HG03060 (cell line): ENCODE data around the gene FALEC.
"Not testable (repeated sequence)": the region's sequence is repeated elsewhere in the genome, so short reads cannot be mapped to it uniquely, and the experiment has no call there.

Experiments used
- ATAC-seq: cut with Tn5 transposase; IDR thresholded peaks from one replicate; pipeline ENCODE4 v1.9.1; 2021; ENCODE audit warnings: low read depth, moderate number of reproducible peaks; ENCODE audit not compliant: unreplicated experiment

Gene FALEC

DNA sequence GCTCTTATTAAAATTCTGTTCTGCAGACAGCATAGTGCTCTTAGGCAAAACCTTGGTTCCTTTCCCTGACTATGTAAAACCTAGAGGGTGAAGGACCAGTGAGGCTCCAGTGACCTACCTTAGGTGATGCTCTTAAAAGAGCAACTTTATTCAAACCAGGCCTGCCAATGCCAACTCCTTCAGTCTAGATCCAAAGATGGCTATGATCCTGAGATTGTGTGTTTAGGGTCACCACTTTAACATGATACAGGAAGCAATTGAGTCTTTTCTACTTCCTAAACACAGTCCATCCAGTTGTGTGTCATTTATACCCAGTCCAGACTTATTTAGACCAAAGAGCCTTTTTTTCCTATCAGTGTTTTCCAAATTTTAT lies 53.0 kb downstream of the FALEC start:
- no peak for ATAC-seq

- ATAC-seq, result no peak
Measured at GRCh38 chr1:150572918-150573647, 57.5 kb downstream of the FALEC start.

- ATAC-seq, result not testable (repeated sequence)
Measured at GRCh38 chr1:150573648-150574071, 58.1 kb downstream of the FALEC start.

GRCh38 chr1:150574260-150575071 lies 58.9 kb downstream of the FALEC start:
- no peak for ATAC-seq

DNA sequence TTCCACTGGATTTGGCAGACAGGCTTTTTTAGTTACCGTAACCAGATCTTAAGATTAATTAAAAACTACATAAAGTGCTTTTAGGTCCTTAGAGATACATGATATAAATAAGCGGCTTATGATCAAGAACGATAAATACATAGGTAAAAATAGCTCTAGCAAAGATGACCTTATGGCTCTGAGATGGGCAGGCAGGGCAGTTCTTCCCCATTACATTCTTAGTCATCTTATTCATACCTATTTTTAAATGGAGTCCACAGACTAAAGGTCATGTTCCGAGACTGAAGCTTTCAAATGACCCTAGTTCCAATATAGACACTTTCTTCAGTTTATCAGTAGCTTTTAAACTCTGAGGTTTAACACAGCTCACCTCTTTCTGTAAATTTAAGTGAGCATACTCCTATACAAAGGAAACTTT lies 59.5 kb downstream of the FALEC start:
- ATAC-seq, result no peak

DNA sequence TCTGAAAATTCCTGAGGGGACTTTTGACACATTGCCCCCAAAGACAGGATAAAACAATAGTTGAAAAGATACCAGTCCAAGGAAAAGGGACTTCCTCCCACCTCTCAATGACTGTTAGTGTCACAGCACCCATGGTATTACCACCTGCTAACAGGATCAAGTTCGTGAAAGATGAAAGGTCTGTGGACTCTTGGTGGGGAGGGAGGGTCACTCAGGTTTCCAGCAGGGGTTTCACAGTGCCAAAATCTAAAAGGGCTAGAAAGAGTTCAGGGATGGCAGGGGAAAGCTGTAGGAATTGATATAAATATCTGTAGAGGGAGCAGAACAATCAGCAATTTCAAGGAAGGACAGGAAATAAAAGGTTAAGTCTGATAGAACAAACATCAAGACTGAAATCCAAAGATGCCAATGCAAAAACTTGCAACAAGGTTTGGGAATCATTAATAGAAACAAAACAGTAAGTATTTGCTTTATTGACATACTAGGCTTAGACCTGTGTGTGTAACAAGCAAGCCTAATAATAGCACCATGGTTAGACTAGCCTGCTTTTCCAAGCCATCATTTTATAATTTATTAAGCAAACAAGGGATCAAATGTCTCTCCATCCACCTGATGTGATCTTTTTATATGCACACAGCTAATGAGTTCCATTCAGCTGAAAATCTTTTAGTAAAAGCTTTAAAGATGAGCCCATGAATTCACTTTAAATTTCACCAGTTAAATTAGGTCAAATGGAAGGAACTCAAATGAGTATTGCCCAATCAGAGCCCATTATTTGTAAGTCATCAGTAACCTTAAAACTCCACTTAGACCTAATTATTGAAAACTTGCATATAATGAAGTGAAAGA lies 60.2 kb downstream of the FALEC start:
- no peak for ATAC-seq

GRCh38 chr1:150576367-150576711 lies 60.8 kb downstream of the FALEC start:
- ATAC-seq, result no peak

DNA sequence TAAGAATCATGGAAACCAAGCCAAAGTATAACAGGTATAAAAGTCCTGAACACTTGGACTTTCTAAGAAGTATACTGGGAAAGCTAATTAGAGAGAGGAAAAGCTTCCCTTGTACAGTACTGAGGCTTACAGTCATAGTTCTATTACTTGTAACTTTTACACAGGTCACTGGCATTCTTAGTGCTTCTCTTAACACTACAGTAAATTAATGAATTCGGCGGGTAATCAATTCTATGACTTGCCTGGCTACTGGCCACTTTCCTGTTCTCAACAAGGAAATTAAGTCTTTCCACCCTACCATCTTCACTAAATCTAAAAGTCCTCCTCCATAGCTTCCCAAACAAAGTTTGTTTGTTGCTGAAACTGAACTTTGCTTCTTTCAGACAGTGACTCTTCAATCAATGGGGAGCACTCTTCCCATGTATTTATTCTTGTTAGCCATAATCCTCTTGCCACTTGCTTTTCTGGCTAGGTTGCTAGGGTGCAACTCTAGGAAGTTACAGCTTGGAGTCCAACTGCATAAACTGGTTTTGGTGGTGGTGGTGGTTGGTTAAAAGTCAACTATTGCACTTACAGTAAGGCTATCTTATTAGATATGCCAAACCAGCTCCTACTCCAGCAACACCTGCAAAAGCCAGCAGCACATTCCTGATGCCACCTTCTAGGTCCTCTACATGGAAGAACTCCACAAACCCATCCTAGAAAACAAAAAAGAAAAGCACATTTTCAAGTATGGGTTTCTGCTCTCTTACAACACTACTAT lies 61.4 kb downstream of the FALEC start:
- no peak for ATAC-seq

DNA sequence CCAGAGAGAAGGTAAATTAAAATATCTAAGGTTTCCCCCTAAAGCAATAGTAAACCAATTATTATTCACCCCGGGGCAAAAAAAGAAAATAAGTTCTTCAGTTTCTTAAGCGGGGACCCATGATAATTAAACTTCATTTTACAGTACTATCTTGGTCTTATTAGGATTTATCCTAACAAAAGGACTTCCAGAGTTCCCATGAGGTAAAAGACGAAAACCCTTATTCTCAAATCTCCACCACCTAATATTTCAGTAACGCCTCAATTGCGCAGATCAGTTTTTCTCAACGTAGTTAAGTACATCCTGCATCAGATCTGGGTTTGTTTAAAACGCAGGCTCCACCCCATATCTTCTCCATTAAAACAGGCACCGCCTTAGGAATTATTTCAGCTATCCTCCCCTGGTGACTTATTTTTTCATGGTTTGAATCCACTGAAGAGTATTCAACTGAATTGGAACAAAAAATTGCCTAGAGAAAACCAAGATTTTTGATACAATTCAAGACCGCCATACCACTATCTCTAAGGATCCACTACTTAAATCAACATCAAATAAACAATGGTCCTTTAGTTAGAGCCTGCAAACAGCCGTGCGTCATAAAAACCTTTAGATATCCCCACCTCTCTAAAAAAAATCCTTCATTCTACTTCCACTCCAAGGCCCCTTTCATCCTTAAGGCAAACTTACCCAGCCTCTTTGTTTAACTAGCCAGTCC lies 62.2 kb downstream of the FALEC start:
- no peak for ATAC-seq

GRCh38 chr1:150578272-150579109 lies 62.9 kb downstream of the FALEC start:
- ATAC-seq, result no peak

- ATAC-seq, result peak; percentile 82
Measured at GRCh38 chr1:150579110-150579944, 63.8 kb downstream of the FALEC start, which contains the start of gene MCL1. Gene MCL1, minus strand, starts transcription at chr1:150579610. Its CDS starts 80 bp downstream, at chr1:150579530.

DNA sequence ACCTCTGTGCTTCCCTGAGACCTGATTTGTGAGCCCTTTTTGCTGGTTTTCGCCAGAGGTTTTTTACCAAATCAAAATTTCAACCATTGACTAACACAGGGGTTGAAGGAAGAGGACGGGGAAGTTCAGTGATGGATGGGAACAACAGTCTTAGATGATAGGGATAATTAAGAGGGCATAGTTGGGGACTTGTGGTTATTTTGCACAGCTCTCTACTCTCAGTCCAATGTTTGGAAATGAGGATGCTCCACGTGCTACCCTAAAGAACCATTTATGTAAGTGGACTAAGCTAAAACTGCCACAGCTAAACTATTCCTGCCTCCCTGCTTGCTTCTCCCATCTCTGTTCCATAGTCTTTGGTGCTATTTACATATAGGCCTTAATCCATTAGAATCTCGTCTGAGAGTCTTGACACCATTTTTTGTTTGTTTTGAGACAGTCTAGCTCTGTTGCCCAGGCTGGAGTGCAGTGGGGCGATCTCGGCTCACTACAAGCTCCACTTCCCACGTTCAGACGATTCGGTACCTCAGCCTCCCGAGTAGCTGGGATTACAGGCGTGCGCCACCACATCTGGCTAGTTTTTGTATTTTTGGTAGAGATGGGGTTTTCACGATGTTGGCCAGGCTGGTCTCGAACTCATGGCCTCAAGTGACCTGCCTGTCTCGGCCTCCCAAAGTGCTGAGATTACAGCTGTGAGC lies 64.5 kb downstream of the FALEC start:
- peak; percentile 5 for ATAC-seq

DNA sequence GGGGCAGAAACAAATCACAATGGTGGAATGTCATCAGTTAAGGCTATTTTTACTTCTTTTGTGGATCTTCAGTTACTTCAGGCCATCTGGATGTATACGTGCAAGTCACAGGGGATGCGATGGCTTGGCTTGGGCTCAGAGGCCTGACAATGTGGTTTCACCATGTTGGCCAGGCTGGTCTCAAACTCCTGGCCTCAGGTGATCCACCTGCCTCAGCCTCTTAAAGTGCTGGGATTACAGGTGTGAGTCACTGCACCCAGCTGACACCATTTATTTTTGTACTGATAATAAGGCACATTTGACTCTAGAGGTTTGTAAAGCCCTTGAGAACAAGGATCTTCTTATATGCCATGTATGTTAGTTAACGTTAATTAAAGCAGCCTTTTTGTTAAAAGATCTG lies 65.4 kb downstream of the FALEC start:
- not testable (repeated sequence) for ATAC-seq

DNA sequence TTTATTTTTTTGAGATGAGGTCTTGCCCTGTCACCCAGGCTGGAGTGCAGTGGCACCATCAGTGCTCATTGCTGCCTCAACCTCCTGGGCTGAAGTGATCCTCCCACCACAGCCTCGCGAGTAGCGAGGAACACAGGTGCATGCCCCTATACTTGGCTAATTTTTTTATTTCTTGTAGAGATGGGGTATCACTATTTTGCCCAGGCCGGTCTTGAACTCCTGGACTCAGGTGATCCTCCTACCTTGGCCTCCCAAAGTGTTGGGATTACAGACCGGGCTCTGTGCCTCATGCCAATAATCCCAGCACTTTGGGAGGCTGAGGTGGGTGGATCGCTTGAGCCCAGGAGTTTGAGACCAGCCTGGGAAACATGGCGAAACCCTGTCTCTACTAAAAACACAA lies 65.9 kb downstream of the FALEC start:
- ATAC-seq, result not testable (repeated sequence)

GRCh38 chr1:150581962-150582361 lies 66.4 kb downstream of the FALEC start:
- not testable (repeated sequence) for ATAC-seq

DNA sequence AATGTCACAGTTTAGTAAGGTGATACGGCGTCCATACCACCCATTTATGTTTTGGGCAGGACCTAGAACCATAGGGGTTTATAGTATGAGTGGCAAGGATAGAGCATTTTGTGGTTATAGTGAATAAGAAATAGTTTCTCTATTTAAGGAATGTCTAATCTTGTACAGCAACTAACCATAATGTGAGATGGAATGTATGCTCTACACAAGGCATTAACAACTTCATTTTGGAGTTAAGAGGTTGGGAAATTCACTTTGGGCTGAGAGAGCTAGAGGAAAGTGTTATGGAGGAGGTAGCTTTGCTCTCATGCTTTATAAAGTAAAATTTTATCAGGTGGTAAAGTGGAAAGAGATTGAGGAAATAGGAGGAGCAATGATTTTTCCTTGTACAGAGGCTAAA lies 66.8 kb downstream of the FALEC start:
- no peak for ATAC-seq
